Measurements from ENCODE around the gene BBS2.

BBS2 gene

GRCh38 chr16:56519459-56520250, at the start of gene BBS2:
Gene BBS2, minus strand, starts transcription at chr16:56520024. Its CDS starts 162 bp downstream, at chr16:56519862.
- peak; percentile 72 for DNase-seq

- DNase-seq = no peak
Observed at GRCh38 chr16:56564793-56565477, 45.1 kb upstream of the BBS2 start, which contains the start of gene MT4. Gene MT4, plus strand, starts transcription at chr16:56565073. Its CDS starts 56 bp downstream, at chr16:56565129.

- DNase-seq = no peak
Observed at GRCh38 chr16:56561126-56561525, 41.3 kb upstream of the BBS2 start.

GRCh38 chr16:56560447-56560846, 40.6 kb upstream of the BBS2 start:
- DNase-seq = no peak

GRCh38 chr16:56559109-56559508, 39.3 kb upstream of the BBS2 start:
- DNase-seq = no peak

- no peak for DNase-seq
Observed at GRCh38 chr16:56558024-56558747, 38.4 kb upstream of the BBS2 start.

GRCh38 chr16:56554441-56554840, 34.6 kb upstream of the BBS2 start:
- DNase-seq = no peak

GRCh38 chr16:56551796-56552738, 32.2 kb upstream of the BBS2 start:
- DNase-seq = no peak

GRCh38 chr16:56549744-56550385, 30.0 kb upstream of the BBS2 start:
- DNase-seq = no peak

- DNase-seq = no peak
Observed at GRCh38 chr16:56549161-56549560, 29.3 kb upstream of the BBS2 start.

- no peak for DNase-seq
Observed at GRCh38 chr16:56547949-56548567, 28.2 kb upstream of the BBS2 start.

- no peak for DNase-seq
Observed at GRCh38 chr16:56547120-56547948, 27.5 kb upstream of the BBS2 start.

GRCh38 chr16:56542039-56542438, 22.2 kb upstream of the BBS2 start:
- no peak for DNase-seq

- no peak for DNase-seq
Observed at GRCh38 chr16:56539656-56540055, 19.8 kb upstream of the BBS2 start.

- no peak for DNase-seq
Observed at GRCh38 chr16:56538331-56538730, 18.5 kb upstream of the BBS2 start.

- DNase-seq = no peak
Observed at GRCh38 chr16:56534847-56535383, 15.1 kb upstream of the BBS2 start.

- no peak for DNase-seq
Observed at GRCh38 chr16:56532714-56533113, 12.9 kb upstream of the BBS2 start.

GRCh38 chr16:56530872-56531271, 11.0 kb upstream of the BBS2 start:
- DNase-seq = no peak

GRCh38 chr16:56525236-56525635, 5.4 kb upstream of the BBS2 start:
- DNase-seq = no peak

GRCh38 chr16:56520251-56520577, 390 bp upstream of the BBS2 start:
- no peak for DNase-seq

Data from NK-92 treated with Interleukin-12 subunit alpha and Interleukin-12 subunit beta, amount 100 ng/mL, for 24 hours (cell line).